Loucy (cell line): ENCODE results near the gene PPP3CA.

ENCODE experiments used
- EZH2phosphoT487 ChIP-seq: fragments of 200-600 bp; IDR thresholded peaks from 2 replicates; pipeline ENCODE4 v1.6.1; 2018; ENCODE audit warnings: antibody characterized with exemption, mild to moderate bottlenecking, moderate library complexity, borderline replicate concordance
- TF ChIP-seq, protein P1 (sequence below): fragments of 200-600 bp; sonication (generic); conservative IDR thresholded peaks from 2 replicates; pipeline ENCODE4 v1.5.1; 2014; ENCODE audit warnings: mild to moderate bottlenecking, antibody characterized with exemption, low read length

DNA sequence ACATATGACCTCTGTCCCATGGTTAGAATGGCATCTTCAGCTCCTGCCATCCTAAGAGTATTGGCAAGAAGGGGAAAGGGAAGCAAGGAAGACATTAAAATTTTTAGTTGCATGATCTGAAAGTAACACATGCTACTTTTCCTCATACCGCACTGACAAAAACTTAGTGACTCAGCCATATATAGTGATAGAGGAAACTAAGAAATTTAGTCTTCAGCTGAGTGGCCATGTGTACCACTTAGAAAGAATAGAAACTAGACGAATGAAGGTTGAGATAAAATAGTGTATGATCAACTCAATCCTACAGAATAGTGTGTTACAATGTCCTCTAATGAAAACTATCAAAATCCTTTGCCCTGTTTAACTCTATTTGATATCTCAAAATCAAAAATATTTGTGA is 164.1 kb downstream of the PPP3CA start:
- TF ChIP-seq, protein P1, sequence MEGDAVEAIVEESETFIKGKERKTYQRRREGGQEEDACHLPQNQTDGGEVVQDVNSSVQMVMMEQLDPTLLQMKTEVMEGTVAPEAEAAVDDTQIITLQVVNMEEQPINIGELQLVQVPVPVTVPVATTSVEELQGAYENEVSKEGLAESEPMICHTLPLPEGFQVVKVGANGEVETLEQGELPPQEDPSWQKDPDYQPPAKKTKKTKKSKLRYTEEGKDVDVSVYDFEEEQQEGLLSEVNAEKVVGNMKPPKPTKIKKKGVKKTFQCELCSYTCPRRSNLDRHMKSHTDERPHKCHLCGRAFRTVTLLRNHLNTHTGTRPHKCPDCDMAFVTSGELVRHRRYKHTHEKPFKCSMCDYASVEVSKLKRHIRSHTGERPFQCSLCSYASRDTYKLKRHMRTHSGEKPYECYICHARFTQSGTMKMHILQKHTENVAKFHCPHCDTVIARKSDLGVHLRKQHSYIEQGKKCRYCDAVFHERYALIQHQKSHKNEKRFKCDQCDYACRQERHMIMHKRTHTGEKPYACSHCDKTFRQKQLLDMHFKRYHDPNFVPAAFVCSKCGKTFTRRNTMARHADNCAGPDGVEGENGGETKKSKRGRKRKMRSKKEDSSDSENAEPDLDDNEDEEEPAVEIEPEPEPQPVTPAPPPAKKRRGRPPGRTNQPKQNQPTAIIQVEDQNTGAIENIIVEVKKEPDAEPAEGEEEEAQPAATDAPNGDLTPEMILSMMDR, result no peak
- TF ChIP-seq EZH2phosphoT487, result no peak
